ENCODE data around the gene HSPA12B. TPM values are rescaled to one million over a fixed set of nuclear protein-coding genes. Genes with fewer than 3 reads are reported as not detected.

The HSPA12B gene
- total RNA-seq, result 11.1 and 17.6 TPM in 2 replicates

DNA sequence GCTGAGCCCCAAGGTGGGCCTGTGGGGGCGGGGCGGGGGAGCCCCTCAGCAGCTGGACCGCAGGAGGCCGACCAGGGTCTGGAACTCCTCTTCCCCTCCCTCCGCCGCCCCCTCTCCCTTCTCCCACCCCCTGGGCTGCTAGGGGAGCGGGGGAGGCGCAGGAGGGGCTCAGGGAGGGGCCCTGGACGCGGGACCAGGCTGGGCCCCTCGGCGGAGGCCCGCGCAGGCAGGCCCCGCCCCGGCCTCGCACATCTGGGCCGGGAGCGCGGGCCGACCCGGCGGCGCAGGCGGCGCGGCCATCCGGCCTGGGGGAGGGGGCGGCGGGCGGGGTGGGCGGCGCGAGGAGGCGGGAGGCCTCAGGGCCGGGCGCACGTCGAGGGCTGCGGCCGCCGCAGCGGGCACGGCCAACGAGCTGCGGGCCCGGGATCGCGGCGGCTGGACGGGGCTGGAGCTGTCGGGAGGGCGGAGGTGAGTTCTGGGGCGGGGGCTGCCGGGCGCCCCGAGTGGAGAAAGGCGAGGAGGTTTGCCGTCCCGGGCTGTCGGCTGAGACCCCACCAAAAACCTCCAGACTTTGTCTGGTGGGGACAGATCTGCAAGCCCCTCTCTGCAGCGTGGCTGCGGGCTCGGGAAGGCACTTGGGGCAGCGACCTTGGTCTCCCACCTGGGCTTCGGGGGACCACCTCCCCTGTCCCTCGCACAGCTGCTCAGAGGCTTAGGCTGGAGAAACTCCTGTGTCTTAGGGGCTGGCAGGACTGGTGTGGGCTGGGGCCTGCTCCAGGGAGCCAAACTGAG, at the start of gene HSPA12B:
Gene HSPA12B, plus strand, starts transcription at position 359 of the 792 bp plus-strand sequence. CDS start 5,990 bp downstream, outside the sequence.

DNA sequence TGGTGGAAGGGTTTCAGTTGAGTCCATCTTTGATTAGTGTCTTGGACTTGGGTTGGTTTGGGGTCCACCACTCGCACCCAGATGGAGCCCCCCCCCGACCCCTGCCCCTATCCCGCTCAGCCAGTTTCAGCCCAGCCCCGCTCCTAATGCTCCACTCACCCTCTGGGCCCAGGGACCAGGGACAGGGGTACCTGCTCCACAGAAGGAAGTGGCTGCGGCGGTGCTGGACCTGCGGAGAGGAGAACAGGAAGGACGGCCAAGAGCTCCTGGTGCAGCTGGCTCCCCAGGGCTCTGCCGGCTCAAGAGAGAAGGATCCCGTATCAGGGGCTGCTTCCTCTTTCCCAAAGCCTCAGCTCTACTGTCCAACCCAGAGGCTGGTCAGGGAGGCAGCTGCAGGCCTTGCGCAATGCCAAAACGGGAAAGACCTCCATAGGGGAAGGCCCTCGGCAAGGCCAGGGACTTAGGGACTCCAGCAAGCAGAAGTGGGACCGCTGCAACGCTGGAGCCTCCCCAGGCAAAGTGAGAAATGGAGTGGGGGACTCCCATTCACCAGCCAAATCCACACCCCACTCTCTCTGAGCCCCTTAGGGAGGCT, 20.1 kb upstream of the HSPA12B start, which contains the start of gene SIGLEC1:
Gene SIGLEC1, minus strand, starts transcription at position 322 of the 595 bp plus-strand sequence. CDS start 5,472 bp downstream, outside the sequence.

DNA sequence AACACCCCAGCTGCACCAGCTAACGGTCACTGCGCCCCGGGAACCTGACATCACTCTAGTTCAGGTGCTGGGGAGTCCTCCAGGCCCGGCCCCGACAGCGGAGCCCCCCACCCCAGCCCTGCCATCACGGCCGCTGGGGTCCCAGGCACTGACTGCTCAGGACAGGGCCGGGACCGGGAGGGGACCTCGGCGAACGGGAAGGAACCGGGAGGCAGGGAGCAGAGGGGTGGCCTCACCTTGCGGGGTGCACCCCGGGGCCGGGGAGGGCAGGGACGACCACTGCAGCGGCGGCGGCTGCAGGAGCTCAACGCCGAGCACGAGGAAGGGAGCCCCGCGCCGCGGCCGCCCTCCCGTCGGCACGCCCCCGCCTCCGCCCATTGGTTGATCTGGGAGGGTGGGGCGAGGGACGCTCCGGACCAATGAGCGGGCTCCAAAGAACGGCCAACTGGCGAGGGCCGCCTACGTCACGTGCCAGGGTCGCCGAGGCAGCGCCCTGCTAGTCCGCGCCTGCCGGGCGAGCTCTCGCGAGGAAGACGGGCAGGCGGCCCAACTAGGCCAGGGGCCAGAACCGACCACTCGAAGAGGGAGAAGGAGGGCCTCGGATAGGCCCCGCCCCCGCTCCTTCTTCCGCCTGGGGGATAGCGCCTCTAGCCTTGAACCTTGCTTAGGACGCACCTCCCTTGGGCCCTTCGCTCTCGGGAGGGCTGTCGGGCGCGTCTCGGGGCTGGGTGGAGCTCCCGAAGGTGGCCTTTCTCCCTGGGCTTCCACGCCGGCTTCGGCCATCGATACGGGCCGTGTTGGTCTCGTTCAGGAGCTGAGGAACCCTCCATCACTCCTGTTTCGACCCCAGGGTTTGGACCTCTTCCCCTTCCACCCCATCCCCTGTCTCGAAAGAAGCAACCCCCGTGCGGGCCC, 35.2 kb downstream of the HSPA12B start, which contains the start of gene ADISSP:
Gene ADISSP, minus strand, starts transcription at position 327 of the 915 bp plus-strand sequence. CDS start 7,653 bp downstream, outside the sequence.

DNA sequence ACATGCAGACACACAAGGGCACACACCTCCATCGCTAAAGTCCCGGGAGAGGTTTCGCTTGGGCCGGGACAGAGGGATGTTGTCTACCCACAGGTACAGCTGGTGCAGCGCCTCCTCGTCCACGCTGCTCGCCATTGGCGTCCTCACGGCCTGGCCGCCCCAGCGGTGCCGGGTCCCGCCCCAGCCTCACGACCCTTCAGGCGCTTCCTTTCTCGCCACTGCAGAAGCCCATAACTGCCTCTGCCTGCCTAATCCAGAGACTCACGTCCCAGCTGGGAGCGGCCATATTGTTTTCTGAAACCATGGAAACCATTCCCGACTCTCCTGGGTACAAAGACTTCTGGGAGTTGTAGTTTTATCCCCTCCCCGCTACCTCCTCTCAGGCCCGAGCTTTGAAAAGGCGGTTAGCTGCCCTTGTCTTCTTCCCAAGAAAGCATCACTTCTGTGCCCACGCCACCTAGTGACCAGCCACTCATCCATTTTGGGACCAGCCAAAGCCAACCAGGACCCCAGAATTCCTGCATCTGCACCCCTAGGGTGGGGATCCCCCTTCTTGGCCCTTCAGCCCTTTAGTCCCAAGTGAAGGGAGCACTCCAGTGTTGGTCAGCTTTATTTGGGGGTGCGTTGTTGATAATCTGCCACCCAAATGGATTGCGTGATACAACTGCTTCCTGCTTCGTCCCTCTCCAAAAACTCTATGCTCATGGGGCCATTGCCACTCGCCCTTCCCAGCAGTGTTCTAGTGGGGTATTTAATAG, 48.8 kb downstream of the HSPA12B start, which contains the start of gene SPEF1:
Gene SPEF1, minus strand, starts transcription at position 296 of the 758 bp plus-strand sequence. Its CDS starts 161 bp downstream, at position 135.

GRCh38 chr20:3786665-3787323, 54.3 kb downstream of the HSPA12B start, which contains the start of gene CENPB:
Gene CENPB (minus strand): TSS chr20:3786740. CDS start chr20:3786483, 257 bp downstream.

DNA sequence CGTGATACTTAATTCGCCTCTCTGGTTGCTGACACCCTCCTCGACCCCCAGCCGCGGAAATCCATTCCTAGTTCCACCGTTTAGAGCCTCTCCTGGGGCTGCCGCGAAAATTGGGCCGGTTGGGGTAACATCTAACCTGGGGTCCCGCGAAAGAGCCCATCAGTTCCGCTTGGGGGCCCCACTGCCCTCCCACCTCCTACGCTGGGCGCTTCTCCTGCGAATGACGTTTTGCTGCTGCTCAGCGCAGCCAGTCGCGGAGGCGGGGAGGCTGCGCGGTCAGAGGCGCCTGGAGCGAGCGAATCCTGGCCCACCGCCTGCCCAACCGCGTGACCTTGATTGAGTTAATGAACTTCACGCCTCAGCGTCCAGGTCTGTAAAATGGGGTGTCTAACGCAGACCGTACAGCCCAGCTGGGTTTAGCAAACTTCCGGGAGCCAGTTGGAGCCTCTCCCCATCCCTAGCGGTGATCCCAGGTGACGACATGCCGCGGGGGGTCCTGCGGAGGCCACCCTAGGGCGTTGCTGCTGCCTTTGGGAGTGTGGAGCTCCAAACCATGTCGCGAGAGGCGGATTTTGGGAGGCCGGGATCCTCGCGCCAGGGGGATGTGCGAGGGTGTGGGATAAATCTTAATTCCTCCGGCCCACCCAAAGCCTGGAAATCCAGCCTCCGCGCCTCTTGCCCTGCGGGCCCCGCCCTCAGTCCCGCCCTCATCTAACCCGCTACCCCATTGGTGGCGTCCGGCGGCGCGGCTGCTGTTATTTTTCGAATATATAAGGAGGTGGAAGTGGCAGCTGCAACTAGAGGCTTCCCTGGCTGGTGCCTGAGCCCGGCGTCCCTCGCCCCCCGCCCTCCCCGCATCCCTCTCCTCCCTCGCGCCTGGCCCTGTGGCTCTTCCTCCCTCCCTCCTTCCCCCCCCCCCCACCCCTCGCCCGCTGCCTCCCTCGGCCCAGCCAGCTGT, 63.3 kb downstream of the HSPA12B start, which contains the start of gene CDC25B:
Gene CDC25B, plus strand, starts transcription at position 800 of the 958 bp plus-strand sequence. CDS start 222 bp downstream, outside the sequence.

Other genes with a start within 250 kb of the HSPA12B start
- gene GFRA4, start 69.3 kb upstream of the HSPA12B start, total RNA-seq, result not detected in 2 replicates
- gene ADAM33, start 50.7 kb upstream of the HSPA12B start, total RNA-seq, result 0.16 TPM in 1 of 2 replicates, not detected in the other
- not detected in 2 replicates for gene SIGLEC1, start 20.1 kb upstream of the HSPA12B start, total RNA-seq
- gene ADISSP, start 35.1 kb downstream of the HSPA12B start, total RNA-seq, result 14.9 and 18.9 TPM in 2 replicates
- gene SPEF1, start 48.8 kb downstream of the HSPA12B start, total RNA-seq, result 0.13 TPM in 1 of 2 replicates, not detected in the other
- gene CENPB, start 54.1 kb downstream of the HSPA12B start, total RNA-seq, result 76.7 and 79.2 TPM in 2 replicates
- gene CDC25B, start 63.6 kb downstream of the HSPA12B start, total RNA-seq, result 31.4 and 35.5 TPM in 2 replicates
- gene AP5S1, start 87.9 kb downstream of the HSPA12B start, total RNA-seq, result 13.1 and 19.1 TPM in 2 replicates
- gene MAVS, start 114.1 kb downstream of the HSPA12B start, total RNA-seq, result 12.0 and 23.2 TPM in 2 replicates
- 35.3 and 40.1 TPM in 2 replicates for gene PANK2, start 156.7 kb downstream of the HSPA12B start, total RNA-seq

All from bladder microvascular endothelial cell (primary cell).